T47D (cell line): ENCODE data around the gene VPS26B.
"Not testable (repeated sequence)": the region's sequence is repeated elsewhere in the genome, so short reads cannot be mapped to it uniquely, and the experiment has no call there.

Experiments
- DNase-seq, 2 experiments: peaks; one replicate each; pipeline versions ENCODE4 v3.0.0 to v3.0.0-alpha.2; 2011 to 2012; ENCODE audit warnings: low read depth in 1 of 2, low spot score in 1 of 2
- JUND ChIP-seq: IDR thresholded peaks from 2 replicates; pipeline ENCODE4 v1.6.1; 2012; ENCODE audit warnings: low read depth
- in situ Hi-C: cut with HindIII; loops from 2 replicates; pipeline ENCODE4 v1.10.0; 2016; ENCODE audit warnings: low sequenced_read_pairs, low pct_unique_long_range_greater_than_20kb

Gene VPS26B

DNA sequence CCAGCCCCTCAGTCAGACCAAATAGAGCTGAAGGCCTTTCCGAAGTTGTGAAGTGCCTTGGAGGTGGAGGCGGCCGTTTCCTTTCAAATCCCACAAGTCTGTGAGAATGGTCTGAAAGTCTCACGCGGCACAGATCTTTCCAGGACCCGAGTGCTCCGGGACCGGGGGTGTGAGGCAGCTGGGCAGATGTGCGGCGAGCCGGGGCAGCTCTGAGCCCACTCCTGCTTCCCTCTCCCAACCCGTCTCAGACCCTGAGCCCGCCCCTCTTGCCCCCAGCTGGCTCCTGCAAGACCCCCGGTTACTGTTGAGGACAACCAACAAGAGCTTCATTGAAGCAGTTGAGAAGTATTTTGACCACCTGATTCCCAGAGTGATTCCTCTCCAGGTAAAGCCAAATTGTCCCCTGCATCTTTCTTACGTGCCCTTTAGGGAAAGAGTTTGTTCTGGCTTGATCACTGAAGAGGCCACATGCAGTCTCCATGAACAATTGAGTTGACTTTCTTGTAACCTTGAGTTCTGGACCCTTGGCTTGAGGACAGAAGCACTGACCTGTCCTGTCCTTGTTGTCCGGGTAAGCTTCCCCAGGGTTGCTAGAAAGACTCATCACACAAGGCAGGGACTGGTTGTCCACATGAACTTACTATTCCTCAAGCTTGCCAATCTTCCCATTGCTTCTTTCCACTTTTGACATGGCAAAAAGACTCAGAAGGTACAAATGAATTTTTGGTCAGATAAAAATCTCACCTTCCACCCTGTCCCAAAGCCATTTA, 59.2 kb downstream of the VPS26B start:
- in situ Hi-C loops: no loop called here
- TF ChIP-seq JUND: no peak
- DNase-seq: no peak

GRCh38 chr11:134284349-134284748, 59.9 kb downstream of the VPS26B start:
- in situ Hi-C loops, DNase-seq: not testable (repeated sequence)

GRCh38 chr11:134287561-134287960, 63.1 kb downstream of the VPS26B start:
- no peak for DNase-seq
- in situ Hi-C loops: no loop called here
- no peak for TF ChIP-seq JUND

DNA sequence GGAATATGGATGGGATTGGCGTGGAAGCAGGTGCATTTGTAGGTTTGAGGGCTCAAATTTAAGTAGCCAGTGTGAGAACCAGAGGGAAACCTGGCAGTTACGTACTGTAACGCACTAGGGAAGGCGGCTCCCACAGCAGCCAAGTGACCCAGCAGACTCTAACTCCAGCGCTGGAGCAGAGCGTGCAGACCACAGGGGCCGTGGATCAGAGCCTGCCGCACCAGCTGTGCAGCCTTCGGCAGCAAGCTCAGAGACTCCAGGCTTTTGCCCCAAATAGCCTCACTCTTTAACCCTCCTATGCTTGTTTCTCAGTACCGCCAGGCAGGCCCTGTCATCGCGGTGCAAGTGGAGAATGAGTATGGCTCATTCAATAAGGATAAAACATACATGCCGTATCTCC, 64.0 kb downstream of the VPS26B start:
- TF ChIP-seq JUND: no peak
- in situ Hi-C loops: no loop called here
- no peak for DNase-seq

DNA sequence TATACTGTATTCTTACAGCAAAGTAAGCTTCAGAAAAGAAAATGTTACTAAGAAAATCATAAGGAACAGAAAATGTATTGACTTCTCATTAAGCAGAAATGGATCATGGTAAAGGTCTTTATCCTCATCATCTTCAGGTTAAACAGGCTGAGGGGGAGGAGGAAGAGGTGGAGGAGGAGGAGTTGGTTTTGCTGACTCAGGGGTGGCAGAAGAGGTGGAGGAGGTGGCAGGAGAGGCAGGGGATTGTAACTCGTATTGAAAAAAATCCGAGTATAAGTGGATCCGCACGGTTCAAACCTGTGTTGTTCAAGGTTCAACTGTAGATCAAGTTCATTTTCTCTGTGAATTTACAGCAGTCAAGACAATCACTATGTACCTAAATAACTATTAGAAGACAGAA, 64.7 kb downstream of the VPS26B start:
- in situ Hi-C loops: no loop called here

DNA sequence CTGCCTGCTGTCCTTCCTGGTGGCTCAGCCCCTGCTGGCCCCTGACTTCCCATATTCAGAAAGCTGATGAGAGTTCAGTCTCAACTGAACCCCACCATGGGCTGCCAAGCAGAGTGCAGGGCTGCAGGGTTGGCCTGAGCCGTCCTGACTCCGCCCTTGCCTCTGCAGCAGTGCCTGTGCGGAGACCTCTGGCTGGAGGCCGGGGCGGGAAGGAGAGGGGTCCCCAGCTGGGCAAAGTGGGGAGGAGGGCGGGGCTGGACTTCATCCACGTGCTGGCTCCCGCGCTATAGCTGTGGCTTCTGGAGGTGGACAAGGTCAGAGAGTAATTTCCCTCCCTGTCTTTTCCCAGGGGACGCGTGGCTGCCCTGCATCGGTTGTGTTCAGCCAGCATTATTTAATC, 65.3 kb downstream of the VPS26B start:
- in situ Hi-C loops: no loop called here
- DNase-seq: no peak
- TF ChIP-seq JUND: no peak

More for the DNA sequence above, 64.7 kb downstream of the VPS26B start:
- no peak for TF ChIP-seq JUND
- DNase-seq: no peak

DNA sequence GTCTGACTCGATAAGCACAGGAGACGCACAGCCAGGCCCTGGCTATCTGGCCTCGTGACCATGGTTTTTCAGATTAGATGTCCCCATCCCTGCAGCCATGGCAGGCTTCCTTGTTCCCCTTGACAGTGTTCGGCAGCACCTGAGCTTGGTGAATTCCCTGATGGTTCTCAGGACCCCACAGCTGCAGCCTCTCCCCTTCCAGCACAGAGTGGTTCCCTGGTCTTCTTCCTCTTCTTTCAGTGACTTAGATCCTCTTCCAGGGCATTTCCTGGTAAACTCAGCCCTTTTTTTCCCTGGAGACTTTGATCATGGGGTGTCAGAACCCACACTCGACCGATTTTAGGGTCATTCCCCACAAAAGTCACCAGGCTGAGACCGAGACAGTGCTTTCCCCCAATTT, 66.2 kb downstream of the VPS26B start:
- no peak for DNase-seq
- in situ Hi-C loops: no loop called here
- TF ChIP-seq JUND: no peak

DNA sequence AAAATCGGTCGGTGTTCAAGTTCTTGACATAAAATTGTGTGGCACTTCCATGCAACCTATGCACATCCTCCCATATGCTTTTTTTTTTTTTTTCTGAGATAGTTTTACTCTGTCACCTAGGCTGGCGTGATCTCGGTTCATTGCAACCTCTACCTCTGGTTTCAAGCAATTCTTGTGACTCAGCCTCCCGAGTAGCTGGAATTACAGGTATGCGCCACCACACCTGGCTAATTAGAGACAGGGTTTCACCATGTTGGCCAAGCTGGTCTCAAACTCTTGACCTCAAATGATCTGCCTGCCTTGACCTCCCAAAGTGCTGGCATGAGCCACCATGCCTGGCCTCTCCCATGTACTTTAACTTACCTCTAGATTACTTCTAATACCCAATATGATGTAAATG, 66.7 kb downstream of the VPS26B start:
- in situ Hi-C loops: no loop called here
- DNase-seq: no peak
- no peak for TF ChIP-seq JUND

- DNase-seq: no peak
- in situ Hi-C loops: no loop called here
- TF ChIP-seq JUND: no peak
Observed at GRCh38 chr11:134292661-134293060, 68.2 kb downstream of the VPS26B start.

- TF ChIP-seq JUND: no peak
- in situ Hi-C loops: no loop called here
- DNase-seq: peak; percentile 65 to 87
Observed at GRCh38 chr11:134293119-134294113, 68.9 kb downstream of the VPS26B start.

GRCh38 chr11:134294664-134295063, 70.2 kb downstream of the VPS26B start:
- TF ChIP-seq JUND: no peak
- DNase-seq: no peak
- in situ Hi-C loops: no loop called here
